ENCODE data around the gene HK1. TPM values are rescaled to one million over a fixed set of nuclear protein-coding genes. Genes with fewer than 3 reads are reported as not detected.

Gene HK1
- total RNA-seq, 2 experiments from 2014 or later = 258 to 261 TPM

DNA sequence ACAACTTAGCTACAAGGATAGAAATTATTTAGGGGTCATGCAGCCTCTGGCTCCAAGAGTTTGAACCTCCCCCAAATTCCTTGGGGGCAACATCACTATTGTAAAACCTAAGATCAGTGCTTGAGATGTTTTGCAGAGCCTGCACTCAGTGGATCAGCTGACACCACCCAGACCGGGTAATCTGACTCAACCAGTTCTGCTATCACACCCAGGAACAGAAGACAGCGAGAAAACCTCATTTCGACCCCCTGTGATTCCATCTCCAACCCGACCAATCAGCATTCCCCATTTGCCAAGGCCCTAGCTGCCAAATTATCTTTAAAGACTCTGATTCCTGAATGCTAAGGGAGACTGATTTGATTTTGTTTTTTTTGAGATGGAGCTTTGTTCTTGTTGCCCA lies 133.2 kb downstream of the HK1 start:
- no peak for DNase-seq
- ChIA-PET CTCF (interaction anchor here (0.7 to 1.9 kb wide), 6 partner anchors 13 to 96 kb away, joined by 3 to 7 read pairs (median 4); no protein-coding TSS in a partner anchor), POLR2A (no interaction called here)
- no peaks in the 10 kb centered on the region for H3K9me3 Mint-ChIP-seq (ENCODE audit: low read depth)
- intact Hi-C loops (cut with DNase I, micrococcal nuclease) = no loop called here
- H3K27me3 Mint-ChIP-seq = peaks cover 2% of the 10 kb centered on the region
- H3K4me1 Mint-ChIP-seq = peaks cover 11% of the 10 kb centered on the region
- no peak overlapping the region for H3K4me3 Mint-ChIP-seq
- no peaks in the 10 kb centered on the region for H3K36me3 Mint-ChIP-seq (ENCODE audit: low read depth)
- ATAC-seq = no peak
- H3K27ac Mint-ChIP-seq = no peak overlapping the region

GRCh38 chr10:69412232-69412790 lies 134.0 kb downstream of the HK1 start:
- H3K36me3 Mint-ChIP-seq (ENCODE audit: low read depth) = no peaks in the 10 kb centered on the region
- intact Hi-C loops (cut with DNase I, micrococcal nuclease) = no loop called here
- H3K4me3 Mint-ChIP-seq = no peak overlapping the region
- peaks cover 2% of the 10 kb centered on the region for H3K27me3 Mint-ChIP-seq
- no peak overlapping the region for H3K27ac Mint-ChIP-seq
- ChIA-PET POLR2A (no interaction called here), CTCF (interaction anchor here (0.7 to 1.9 kb wide), 4 partner anchors 12 to 199 kb away, joined by 3 to 7 read pairs (median 4); no protein-coding TSS in a partner anchor)
- no peaks in the 10 kb centered on the region for H3K9me3 Mint-ChIP-seq (ENCODE audit: low read depth)
- ATAC-seq = no peak
- no peak for DNase-seq
- H3K4me1 Mint-ChIP-seq = peaks cover 11% of the 10 kb centered on the region

- DNase-seq (peak; percentile 65), ATAC-seq (peak; percentile 23)
- intact Hi-C loops (cut with DNase I, micrococcal nuclease) = loop anchor here in 1 of 2 experiments (1.0 kb wide), 2 partner anchors 92 to 176 kb away; no protein-coding TSS in a partner anchor
- Mint-ChIP-seq H3K4me1 (peaks cover 6% of the 10 kb centered on the region), H3K9me3 (ENCODE audit: low read depth) (no peaks in the 10 kb centered on the region), H3K27me3 (peaks cover 2% of the 10 kb centered on the region), H3K27ac (no peak overlapping the region), H3K4me3 (no peak overlapping the region), H3K36me3 (ENCODE audit: low read depth) (no peaks in the 10 kb centered on the region)
- CTCF ChIA-PET = interaction anchor here (0.6 to 1.4 kb wide), 5 partner anchors 10 to 453 kb away, joined by 3 to 5 read pairs (median 4); no protein-coding TSS in a partner anchor
- POLR2A ChIA-PET = no interaction called here
Observed at GRCh38 chr10:69413221-69413865, 135.0 kb downstream of the HK1 start.

DNA sequence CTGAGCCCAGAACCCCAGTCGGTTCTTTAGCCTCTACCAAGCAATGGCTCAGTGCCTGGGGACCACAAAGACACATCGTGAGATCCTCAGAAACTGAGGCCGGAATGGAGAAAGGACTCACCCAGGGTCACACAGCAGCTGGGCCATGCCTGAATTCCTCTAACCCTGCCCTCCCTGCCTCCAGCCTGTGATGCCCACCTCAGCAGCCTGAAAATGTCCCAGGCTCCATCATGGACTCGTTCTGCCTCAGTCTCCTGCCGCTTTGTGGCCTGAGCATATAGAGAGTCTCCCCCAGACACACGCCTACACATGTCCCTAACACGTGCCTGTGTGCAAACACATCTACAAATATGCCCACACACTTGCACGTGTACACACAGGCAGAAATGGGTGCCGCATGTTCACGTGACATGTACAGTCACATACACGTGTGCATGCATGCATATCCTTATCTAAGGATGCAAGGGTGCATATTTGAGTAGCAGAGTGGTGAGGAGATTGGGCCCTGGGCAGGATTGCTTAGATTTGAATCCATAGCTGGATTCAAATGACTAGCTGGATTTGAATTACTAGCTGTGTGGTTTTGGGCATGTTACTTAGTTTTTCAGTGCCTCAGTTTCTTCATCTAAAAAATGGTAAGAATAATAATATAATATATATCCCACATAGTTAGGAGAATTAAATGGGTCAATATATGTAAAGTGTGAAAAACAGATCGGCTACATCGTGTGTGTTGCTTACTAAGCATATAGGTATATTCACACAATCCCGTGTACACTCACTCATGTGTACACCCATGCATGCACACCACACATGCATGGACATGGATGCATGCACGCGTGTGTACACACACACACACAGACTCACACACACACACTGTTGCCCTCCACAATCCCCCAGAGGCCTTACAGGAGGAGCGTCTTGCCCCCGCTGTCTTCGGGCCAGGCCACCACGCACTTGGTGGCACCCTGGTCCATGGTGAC lies 136.0 kb downstream of the HK1 start:
- Mint-ChIP-seq H3K27ac (no peak overlapping the region), H3K27me3 (peaks cover 2% of the 10 kb centered on the region), H3K4me3 (no peak overlapping the region), H3K36me3 (ENCODE audit: low read depth) (no peaks in the 10 kb centered on the region), H3K9me3 (ENCODE audit: low read depth) (no peaks in the 10 kb centered on the region), H3K4me1 (peaks cover 2% of the 10 kb centered on the region)
- no peak for DNase-seq
- no peak for ATAC-seq
- ChIA-PET POLR2A (no interaction called here), CTCF (interaction anchor here (0.7 to 1.4 kb wide), 5 partner anchors 10 to 452 kb away, joined by 3 to 5 read pairs (median 3); no protein-coding TSS in a partner anchor)
- intact Hi-C loops (cut with DNase I, micrococcal nuclease) = no loop called here

- H3K4me1 Mint-ChIP-seq = no peaks in the 10 kb centered on the region
- no peak overlapping the region for H3K27ac Mint-ChIP-seq
- ATAC-seq = no peak
- H3K9me3 Mint-ChIP-seq (ENCODE audit: low read depth) = no peaks in the 10 kb centered on the region
- no peak for DNase-seq
- intact Hi-C loops (cut with DNase I, micrococcal nuclease) = no loop called here
- H3K36me3 Mint-ChIP-seq (ENCODE audit: low read depth) = no peaks in the 10 kb centered on the region
- peaks cover 2% of the 10 kb centered on the region for H3K27me3 Mint-ChIP-seq
- ChIA-PET CTCF (interaction anchor here (0.6 to 1.4 kb wide), 4 partner anchors 9 to 214 kb away, joined by 3 read pairs; no protein-coding TSS in a partner anchor), POLR2A (no interaction called here)
- H3K4me3 Mint-ChIP-seq = no peak overlapping the region
Observed at GRCh38 chr10:69415049-69415448, 136.8 kb downstream of the HK1 start.

GRCh38 chr10:69415951-69416350 lies 137.7 kb downstream of the HK1 start:
- CTCF ChIA-PET = interaction anchor here (0.6 kb wide), 1 partner anchor 114 kb away, joined by 3 read pairs; no protein-coding TSS in a partner anchor

GRCh38 chr10:69416695-69417094 lies 138.4 kb downstream of the HK1 start, which contains the start of gene TACR2:
Gene TACR2, minus strand, starts transcription at chr10:69416918. Its CDS starts 595 bp downstream, at chr10:69416323.
- no peaks in the 10 kb centered on the region for H3K36me3 Mint-ChIP-seq (ENCODE audit: low read depth)
- ChIA-PET CTCF (interaction anchor here (0.8 to 1.1 kb wide), 2 partner anchors 69 to 91 kb away, joined by 4 to 5 read pairs; no protein-coding TSS in a partner anchor), POLR2A (interaction anchor here (0.6 kb wide), 1 partner anchor 200 kb away, joined by 3 read pairs; no protein-coding TSS in a partner anchor)
- no peaks in the 10 kb centered on the region for H3K4me1 Mint-ChIP-seq
- no peaks in the 10 kb centered on the region for H3K9me3 Mint-ChIP-seq (ENCODE audit: low read depth)
- ATAC-seq = no peak
- peaks cover 2% of the 10 kb centered on the region for H3K27me3 Mint-ChIP-seq
- no peak for DNase-seq
- no peak within 1 kb of the TSS for H3K4me3 Mint-ChIP-seq
- no peak within 1 kb of the TSS for H3K27ac Mint-ChIP-seq
- intact Hi-C loops (cut with DNase I, micrococcal nuclease) = no loop called here

More at GRCh38 chr10:69415951-69416350, 137.7 kb downstream of the HK1 start:
- Mint-ChIP-seq H3K27me3 (peaks cover 2% of the 10 kb centered on the region), H3K36me3 (ENCODE audit: low read depth) (no peaks in the 10 kb centered on the region), H3K27ac (no peak overlapping the region), H3K4me3 (no peak overlapping the region), H3K9me3 (ENCODE audit: low read depth) (no peaks in the 10 kb centered on the region), H3K4me1 (no peaks in the 10 kb centered on the region)
- intact Hi-C loops (cut with DNase I, micrococcal nuclease) = no loop called here
- ATAC-seq = no peak
- POLR2A ChIA-PET = no interaction called here
- no peak for DNase-seq

- CTCF ChIA-PET = interaction anchor here (0.6 to 1.1 kb wide), 5 partner anchors 33 to 200 kb away, joined by 3 to 5 read pairs (median 3); no protein-coding TSS in a partner anchor
- POLR2A ChIA-PET = no interaction called here
- no peak overlapping the region for H3K4me3 Mint-ChIP-seq
- no peaks in the 10 kb centered on the region for H3K4me1 Mint-ChIP-seq
- H3K36me3 Mint-ChIP-seq (ENCODE audit: low read depth) = no peaks in the 10 kb centered on the region
- ATAC-seq = no peak
- H3K27ac Mint-ChIP-seq = no peak overlapping the region
- intact Hi-C loops (cut with DNase I, micrococcal nuclease) = no loop called here
- no peaks in the 10 kb centered on the region for H3K9me3 Mint-ChIP-seq (ENCODE audit: low read depth)
- H3K27me3 Mint-ChIP-seq = peaks cover 2% of the 10 kb centered on the region
- no peak for DNase-seq
Observed at GRCh38 chr10:69417542-69417941, 139.2 kb downstream of the HK1 start.

- ChIA-PET POLR2A (no interaction called here), CTCF (interaction anchor here (0.6 to 1.3 kb wide), 6 partner anchors 9 to 192 kb away, joined by 3 to 5 read pairs (median 4); no protein-coding TSS in a partner anchor)
- Mint-ChIP-seq H3K27ac (no peak overlapping the region), H3K36me3 (ENCODE audit: low read depth) (no peaks in the 10 kb centered on the region), H3K27me3 (peaks cover 2% of the 10 kb centered on the region), H3K4me3 (no peak overlapping the region), H3K9me3 (ENCODE audit: low read depth) (no peaks in the 10 kb centered on the region), H3K4me1 (no peaks in the 10 kb centered on the region)
- intact Hi-C loops (cut with DNase I, micrococcal nuclease) = no loop called here
- no peak for DNase-seq
- no peak for ATAC-seq
Observed at GRCh38 chr10:69418052-69418752, 139.9 kb downstream of the HK1 start.

- Mint-ChIP-seq H3K36me3 (ENCODE audit: low read depth) (no peaks in the 10 kb centered on the region), H3K4me3 (no peak overlapping the region)
- CTCF ChIA-PET = interaction anchor here (0.8 to 1.3 kb wide), 2 partner anchors 8 to 96 kb away, joined by 3 to 4 read pairs; no protein-coding TSS in a partner anchor
Observed at GRCh38 chr10:69419096-69419743, 140.9 kb downstream of the HK1 start.

More at GRCh38 chr10:69419096-69419743, 140.9 kb downstream of the HK1 start:
- Mint-ChIP-seq H3K9me3 (ENCODE audit: low read depth) (no peaks in the 10 kb centered on the region), H3K27ac (no peak overlapping the region), H3K4me1 (peaks cover 5% of the 10 kb centered on the region), H3K27me3 (peaks cover 2% of the 10 kb centered on the region)
- intact Hi-C loops (cut with DNase I, micrococcal nuclease) = no loop called here
- no peak for DNase-seq
- no peak for ATAC-seq
- POLR2A ChIA-PET = no interaction called here

All from activated CD4-positive, alpha-beta T cell treated with anti-CD3 and anti-CD28 coated beads for 36 hours (primary cell).